Measurements from ENCODE around the gene SERPINB2.

SERPINB2 gene, protein sequence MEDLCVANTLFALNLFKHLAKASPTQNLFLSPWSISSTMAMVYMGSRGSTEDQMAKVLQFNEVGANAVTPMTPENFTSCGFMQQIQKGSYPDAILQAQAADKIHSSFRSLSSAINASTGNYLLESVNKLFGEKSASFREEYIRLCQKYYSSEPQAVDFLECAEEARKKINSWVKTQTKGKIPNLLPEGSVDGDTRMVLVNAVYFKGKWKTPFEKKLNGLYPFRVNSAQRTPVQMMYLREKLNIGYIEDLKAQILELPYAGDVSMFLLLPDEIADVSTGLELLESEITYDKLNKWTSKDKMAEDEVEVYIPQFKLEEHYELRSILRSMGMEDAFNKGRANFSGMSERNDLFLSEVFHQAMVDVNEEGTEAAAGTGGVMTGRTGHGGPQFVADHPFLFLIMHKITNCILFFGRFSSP

DNA sequence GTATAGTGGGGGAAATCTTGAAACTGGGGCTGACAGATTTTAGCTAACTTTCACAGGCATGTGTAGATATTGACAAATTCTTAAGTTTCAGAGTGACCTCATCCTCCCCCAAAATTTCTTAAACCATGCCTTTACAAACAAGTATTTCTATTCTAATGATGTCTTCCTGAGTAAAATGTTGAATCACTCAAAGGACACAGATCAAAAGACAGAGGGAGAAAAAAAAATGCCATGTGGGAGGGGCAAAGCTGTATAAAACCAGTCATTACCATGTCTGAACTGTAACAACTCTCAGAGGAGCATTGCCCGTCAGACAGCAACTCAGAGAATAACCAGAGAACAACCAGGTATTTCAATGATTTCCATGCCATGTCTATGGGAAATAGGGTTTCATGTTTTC, at the start of gene SERPINB2:
Gene SERPINB2, plus strand, starts transcription at position 282 of the 400 bp plus-strand sequence. CDS start 3,740 bp downstream, outside the sequence.
- DNase-seq, result no peak

DNA sequence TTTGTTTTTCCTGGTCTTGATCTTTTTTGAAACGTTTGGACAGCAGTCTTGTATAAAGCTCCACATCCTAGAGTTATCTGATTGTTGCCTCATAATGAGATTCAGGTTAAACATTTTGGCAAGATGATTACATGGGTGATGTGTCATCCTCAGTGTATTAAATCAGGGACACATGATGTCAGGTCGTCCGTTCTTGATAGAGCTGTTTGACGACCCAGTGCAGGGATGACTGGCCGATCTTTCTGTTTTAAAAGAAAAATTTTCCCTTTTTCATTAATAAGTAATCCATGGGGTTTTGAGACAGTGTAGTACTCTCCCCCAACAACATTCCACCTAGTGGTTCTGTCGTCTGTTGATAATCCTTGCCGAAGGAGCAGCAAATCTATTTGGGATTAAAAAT, 44.5 kb upstream of the SERPINB2 start:
- no peak for DNase-seq

- DNase-seq, result no peak
These were observed 43.3 kb upstream of the SERPINB2 start for GRCh38 chr18:63844254-63844653.

- no peak for DNase-seq
These were observed 39.3 kb upstream of the SERPINB2 start for GRCh38 chr18:63848159-63848558.

- DNase-seq, result no peak
These were observed 37.5 kb upstream of the SERPINB2 start for GRCh38 chr18:63850020-63850419.

- no peak for DNase-seq
These were observed 36.9 kb upstream of the SERPINB2 start for GRCh38 chr18:63850636-63851035.

- DNase-seq, result no peak
These were observed 29.0 kb upstream of the SERPINB2 start for GRCh38 chr18:63858456-63858855.

GRCh38 chr18:63859781-63860475, 27.6 kb upstream of the SERPINB2 start:
- no peak for DNase-seq

DNA sequence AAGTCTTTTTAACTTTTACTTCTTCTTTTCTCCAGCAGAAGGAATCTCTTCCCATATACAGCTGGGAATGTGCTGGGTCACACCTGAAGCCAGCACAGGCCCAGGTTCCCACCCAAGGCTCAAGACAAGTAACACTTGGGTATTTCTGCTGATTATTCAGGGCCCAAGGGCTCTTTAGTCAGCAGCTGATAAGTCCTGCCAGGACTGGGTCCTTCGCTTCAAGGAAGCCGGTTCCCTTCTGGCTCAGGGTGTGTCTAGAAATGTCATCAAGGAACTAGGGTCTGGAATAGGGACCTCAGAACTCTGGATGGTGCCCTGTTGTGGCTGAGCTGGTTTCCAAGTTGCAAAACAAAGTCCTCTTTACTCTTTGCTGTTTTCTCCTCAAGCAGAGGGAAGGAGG, 27.0 kb upstream of the SERPINB2 start:
- DNase-seq, result no peak

DNA sequence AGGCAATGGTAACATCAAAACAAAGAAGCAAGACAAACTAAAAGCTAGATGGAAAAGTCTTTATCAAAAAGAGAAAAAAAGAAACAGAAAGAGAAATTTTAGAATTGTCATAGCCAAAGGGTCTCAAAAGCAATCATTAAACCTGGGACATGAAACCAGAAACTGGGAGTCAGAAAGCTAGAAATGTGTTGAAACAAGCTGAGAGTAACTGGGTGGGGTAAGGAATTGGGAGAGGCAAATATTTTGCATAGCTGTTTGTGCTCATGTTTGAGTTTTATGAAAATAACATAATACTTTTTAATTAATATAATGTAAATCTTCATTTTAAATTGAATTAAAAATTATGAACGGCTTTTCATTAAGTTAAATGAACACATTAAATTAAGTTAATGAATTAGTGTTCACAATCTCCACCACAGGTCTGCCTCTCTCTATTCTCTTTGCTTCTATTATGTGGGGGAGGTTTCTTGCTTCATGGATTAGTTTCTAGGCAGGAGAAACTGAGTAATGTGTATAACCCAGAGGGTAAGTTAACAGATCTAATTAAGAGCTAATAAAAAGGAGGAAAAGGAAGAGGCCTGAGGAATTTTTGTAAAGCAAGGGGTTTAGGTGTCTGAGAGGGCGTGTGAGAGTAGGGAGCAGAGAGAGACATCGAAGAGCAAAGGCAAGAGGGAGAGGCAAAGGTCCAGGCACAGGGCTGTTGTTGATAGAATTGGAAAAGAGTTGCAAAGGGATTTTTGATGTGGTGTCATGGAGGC, 20.0 kb upstream of the SERPINB2 start:
- DNase-seq, result no peak

GRCh38 chr18:63868546-63868945, 19.0 kb upstream of the SERPINB2 start:
- no peak for DNase-seq

DNA sequence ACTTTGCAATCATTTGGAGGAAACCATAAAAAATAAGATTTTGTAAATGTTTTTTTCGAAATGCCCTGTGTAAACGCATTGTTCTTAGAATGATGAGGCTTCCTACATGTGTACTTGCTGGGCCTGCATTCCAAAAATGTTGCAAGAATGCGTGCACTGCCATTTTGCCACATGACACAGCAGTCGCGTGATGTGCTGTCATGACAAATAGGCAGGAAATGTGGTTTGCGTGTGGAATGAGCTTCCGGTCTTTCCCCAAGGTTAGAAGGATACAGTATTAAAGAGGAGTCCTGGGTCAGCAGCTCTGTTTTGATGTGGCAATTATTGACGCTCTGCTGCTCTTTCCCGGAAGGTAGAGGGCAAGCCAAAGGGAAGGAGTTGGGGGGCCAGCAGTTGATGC, 18.1 kb upstream of the SERPINB2 start:
- DNase-seq, result no peak

- no peak for DNase-seq
These were observed 17.7 kb upstream of the SERPINB2 start for GRCh38 chr18:63869851-63870250.

DNA sequence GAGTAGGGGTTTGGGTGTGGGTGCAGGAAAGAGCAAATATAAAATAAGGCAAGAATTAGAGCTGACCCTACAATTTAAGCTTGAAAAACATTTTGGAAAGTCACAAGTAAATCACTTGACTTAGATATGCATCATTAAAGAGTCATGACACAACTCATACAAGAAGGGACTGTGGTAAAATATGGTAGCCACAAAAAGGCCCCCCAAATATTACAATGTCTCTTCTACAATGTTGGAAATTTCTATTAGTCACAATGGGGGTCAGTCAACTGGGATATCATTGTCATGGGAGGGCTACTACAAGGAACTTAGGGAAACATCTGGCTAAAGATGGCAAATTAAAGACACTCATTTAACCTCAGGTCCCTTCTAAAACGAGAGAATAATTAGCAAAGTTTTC, 15.7 kb upstream of the SERPINB2 start:
- DNase-seq, result no peak

DNA sequence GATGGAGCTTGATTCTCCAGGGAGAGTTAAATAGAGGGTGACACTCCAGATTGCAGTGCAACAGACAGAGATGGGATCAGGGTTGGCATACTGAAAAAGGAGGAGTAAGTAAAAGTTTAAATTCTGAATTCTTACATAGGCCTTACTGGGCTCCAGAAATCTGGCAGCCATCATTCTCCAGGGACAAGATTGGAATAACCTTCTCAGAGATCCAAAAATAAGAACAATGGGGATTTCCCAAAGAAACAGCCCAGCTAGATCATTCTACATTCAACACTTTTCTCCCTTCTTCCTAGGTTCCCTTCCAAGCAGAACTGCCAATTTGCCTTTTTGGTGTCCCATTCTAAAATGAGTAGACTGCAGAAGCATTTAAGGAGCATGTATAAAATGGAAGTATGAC, 14.9 kb upstream of the SERPINB2 start:
- DNase-seq, result no peak

DNA sequence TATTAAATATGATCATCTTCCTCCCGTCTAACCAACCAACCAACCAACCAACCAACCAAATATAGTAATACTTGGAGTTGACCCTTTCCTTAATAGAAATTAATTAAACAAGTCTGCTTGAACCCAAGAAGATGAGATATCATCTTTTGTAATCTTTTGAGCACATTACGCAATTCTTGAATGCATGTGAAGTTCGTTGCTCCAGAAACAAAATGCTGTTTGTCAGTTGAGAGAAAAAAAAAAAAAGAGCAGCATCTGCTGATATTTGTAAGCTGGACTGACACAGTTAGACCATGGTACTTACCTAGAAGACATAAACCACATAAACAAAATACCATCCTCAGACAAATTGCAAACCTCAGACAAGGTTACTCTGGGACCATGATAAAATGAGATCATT, 9.2 kb upstream of the SERPINB2 start:
- no peak for DNase-seq

DNA sequence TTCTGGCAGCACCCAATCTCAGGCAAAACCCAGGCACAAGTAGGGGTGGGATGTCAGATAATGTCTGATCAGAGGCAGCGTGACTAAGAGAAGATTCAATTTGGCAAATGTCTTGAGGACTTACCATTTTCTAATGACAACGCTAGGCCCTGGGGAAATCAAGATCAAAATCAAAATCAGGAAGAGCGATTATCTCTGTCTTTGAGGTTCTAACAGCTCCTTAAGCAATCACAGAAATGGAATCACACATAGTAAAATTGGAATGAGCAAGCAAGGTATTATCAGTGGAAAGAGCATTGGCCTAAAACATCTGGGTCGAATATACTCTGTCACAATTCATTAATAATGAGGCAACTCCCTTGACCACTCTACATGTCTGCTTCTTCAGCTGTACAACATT, 8.6 kb upstream of the SERPINB2 start:
- DNase-seq, result no peak

DNA sequence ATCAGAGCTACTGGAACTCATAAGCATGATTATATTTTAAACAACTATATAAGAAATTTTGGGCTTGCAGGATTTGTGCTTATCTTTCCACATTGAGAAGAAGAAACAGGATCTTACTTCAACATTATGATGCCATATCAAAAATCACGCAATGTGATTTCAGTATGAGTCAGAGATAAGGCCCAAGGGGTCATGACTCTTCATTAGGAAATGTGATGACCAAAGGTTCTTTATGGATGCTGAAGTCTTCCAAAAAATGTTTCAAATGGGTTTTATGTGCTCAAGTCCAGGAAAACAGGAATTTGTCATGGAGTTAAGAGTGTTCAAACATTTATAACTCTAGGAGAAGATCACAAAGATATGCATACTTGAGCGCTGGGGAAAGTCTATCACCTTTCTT, 7.8 kb upstream of the SERPINB2 start:
- no peak for DNase-seq

- no peak for DNase-seq
These were observed 5.7 kb upstream of the SERPINB2 start for GRCh38 chr18:63881851-63882250.

DNA sequence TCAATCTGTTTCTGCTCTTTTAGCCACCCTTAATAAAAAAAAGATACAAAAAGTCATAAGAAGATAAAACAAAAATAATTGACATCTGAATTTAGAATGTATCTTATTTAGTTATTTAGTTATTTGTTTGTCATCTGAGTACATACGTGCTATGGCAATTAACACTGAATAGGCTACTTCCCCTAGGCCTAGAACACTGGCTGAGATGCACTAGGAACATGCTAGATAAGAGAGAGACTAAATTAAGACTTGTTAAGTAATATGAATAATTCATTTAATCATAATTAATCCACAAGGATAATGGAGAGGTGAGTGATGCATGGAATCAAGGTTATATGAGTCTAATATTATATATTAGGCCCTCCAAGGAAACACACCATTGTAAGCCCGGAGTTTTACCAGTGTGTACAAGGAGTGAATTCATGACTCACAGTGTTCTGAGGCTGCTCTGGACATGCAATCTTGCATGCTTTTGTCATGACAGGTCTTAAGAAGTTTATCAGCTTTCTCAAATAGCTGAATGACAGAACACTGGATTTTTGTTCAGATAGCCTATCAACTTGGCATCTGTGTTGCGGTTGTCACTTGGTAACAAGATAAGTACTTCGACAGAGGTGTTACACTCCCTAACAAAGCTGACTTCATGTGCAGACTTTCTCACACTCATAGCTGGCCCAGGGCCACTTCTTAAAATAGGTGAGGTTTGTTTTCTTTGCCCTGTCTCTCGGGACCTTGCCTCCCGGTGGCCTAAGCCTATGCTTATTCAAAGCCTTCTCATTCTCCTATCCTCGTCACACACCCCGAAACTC, 5.0 kb upstream of the SERPINB2 start:
- no peak for DNase-seq

DNA sequence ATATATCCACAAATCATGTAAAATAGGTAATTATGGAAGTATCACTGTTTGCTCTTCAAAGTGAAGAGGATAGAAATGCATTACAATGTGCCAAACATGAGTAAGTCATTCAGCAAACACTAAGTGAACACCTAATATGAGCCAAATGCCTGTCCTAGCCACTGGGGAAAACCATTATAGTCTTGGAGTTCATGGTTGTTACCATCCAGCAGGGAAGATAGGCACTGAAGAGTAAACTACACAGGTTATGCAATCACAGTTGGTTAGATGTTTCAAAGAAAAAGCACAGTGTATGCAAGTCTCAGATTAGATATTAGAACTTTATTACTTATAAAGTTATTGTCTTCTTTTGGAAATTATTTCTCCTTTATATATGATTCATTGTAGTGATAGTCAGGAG, 3.9 kb upstream of the SERPINB2 start:
- no peak for DNase-seq

GRCh38 chr18:63888470-63889190, 1.1 kb downstream of the SERPINB2 start:
- DNase-seq, result no peak

Measured in right hindlimb (tissue), 1 donor.